ENCODE results near the gene IL10.

IL10 gene

DNA sequence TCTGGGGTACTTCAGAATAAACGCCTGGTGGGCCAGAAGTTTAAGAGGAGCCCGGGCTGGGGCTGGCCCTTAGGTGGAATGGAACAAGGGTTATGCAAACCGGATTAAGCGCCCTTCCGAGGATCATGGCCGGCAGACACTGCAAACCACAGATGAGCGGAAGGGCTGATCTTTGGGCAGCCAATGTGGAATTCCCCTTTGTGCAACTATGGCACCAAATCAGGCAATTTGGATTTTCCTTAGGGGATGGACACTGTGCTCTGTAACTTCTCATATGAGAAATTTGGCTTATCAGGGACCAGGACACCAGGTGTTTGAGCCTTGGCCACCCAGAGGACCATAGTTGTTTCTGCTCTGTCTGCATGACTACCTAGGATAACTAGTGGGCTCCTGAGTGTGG is 5.7 kb upstream of the IL10 start:
- no peak for DNase-seq (ENCODE audit: low read depth)
- H3K4me3 ChIP-seq (ENCODE audit: low read depth, low read length), result no peak overlapping the region
- TF ChIP-seq, protein P1, sequence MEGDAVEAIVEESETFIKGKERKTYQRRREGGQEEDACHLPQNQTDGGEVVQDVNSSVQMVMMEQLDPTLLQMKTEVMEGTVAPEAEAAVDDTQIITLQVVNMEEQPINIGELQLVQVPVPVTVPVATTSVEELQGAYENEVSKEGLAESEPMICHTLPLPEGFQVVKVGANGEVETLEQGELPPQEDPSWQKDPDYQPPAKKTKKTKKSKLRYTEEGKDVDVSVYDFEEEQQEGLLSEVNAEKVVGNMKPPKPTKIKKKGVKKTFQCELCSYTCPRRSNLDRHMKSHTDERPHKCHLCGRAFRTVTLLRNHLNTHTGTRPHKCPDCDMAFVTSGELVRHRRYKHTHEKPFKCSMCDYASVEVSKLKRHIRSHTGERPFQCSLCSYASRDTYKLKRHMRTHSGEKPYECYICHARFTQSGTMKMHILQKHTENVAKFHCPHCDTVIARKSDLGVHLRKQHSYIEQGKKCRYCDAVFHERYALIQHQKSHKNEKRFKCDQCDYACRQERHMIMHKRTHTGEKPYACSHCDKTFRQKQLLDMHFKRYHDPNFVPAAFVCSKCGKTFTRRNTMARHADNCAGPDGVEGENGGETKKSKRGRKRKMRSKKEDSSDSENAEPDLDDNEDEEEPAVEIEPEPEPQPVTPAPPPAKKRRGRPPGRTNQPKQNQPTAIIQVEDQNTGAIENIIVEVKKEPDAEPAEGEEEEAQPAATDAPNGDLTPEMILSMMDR (IDR thresholded peaks at IDR 0.05; ENCODE audit: control insufficient read depth, extremely low read depth, insufficient read depth), result no peak

DNA sequence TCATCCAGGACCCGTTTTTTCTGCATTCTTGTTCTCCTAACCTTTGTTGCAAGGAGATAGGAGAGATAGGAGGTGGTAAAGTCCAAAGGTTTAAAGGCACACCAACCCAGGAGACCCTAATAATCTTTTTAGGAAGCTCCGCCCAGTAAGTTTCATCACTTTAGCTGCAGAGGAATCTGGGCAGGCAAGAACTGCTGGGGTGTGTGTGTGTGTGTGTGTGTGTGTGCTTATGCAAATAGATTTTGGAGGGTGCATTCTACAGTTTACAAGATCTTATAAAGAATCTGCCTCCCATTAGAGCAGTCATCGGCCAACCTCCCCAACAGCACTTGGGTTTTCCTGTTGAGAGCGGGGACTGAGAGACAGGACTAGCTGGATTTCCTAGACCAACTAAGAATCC is 3.9 kb upstream of the IL10 start:
- TF ChIP-seq, protein P1 (IDR thresholded peaks at IDR 0.05; ENCODE audit: control insufficient read depth, extremely low read depth, insufficient read depth), result no peak
- peak; percentile 23 for DNase-seq (ENCODE audit: low read depth)
- no peak overlapping the region for H3K4me3 ChIP-seq (ENCODE audit: low read depth, low read length)

DNA sequence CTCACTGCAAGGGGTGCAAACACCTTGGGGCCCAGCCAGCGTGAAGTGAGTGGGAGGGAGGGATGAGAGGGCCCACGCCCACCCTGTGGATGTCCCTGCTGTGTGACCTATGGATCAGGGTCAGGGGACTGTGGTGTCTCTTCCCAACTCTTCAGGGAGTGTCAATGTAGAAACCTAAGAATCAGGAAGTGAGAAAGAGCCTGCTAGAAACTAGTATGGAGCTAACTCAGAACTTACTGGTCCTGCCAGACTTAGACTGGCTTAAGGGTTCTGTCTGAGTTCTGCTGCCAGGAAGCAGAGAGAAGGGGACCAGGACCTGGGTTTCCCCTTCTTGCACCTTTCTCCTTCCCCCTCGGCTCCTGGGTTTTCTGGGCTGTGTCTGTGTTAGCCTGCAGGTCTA is 1.8 kb upstream of the IL10 start:
- TF ChIP-seq, protein P1 (IDR thresholded peaks at IDR 0.05; ENCODE audit: control insufficient read depth, extremely low read depth, insufficient read depth), result no peak
- H3K4me3 ChIP-seq (ENCODE audit: low read depth, low read length), result no peak overlapping the region
- DNase-seq (ENCODE audit: low read depth), result no peak

DNA sequence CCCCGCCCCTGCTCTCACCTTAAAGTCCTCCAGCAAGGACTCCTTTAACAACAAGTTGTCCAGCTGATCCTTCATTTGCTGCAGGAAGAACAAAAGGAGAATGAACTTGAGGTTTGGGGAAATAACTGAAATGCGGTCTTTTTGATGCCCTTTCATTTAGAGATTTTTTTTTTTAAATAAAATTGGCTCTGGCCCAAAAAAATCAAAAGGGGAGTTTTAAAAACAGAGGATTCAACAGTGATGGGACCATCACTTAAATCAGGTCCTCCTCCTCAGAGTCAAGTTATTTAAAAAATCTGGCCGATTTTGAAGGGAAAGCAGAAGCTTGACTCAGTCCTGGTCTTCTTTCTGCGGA is 979 bp downstream of the IL10 start:
- no peak overlapping the region for H3K4me3 ChIP-seq (ENCODE audit: low read depth, low read length)
- DNase-seq (ENCODE audit: low read depth), result no peak
- TF ChIP-seq, protein P1 (IDR thresholded peaks at IDR 0.05; ENCODE audit: control insufficient read depth, extremely low read depth, insufficient read depth), result no peak

DNA sequence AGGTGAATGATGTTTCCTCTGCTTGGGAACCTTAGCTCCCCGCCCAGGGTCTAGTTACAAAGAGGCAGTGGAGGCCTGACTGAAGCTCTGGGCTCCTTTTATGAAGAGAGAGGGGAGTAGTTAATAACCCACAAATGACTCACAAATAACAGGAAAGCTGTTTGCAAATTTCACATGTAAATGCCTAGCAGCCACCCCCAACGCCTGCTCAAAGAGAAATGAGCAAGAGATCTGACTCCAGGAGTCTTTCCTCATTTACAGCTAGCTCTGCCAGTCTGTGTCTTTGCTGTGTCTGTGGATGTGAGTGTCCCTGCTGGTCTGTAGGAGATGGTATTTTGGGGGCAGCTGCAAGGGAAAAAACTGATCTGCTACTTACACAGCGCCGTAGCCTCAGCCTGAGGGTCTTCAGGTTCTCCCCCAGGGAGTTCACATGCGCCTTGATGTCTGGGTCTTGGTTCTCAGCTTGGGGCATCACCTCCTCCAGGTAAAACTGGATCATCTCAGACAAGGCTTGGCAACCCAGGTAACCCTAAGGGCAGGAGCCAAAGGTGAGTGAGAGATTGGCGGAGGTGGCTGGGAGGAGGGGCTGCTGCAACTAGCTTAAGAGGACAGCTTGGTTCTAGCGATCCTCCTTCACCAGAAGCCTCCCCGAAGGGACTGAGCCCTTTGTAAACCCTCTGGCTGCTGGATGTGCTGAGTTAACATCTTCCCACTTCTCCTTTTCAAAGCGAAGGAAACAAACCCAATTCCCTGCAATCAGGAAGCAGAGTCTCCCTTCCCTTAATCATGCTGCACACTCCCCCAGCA is 1.6 kb downstream of the IL10 start, which contains the start of gene IL19:
IL19 (plus strand) TSS at position 243 of the 807 bp plus-strand sequence. CDS start 65,890 bp downstream, outside the sequence.
- no peak for DNase-seq (ENCODE audit: low read depth)
- H3K4me3 ChIP-seq (ENCODE audit: low read depth, low read length), result no peak within 1 kb of the TSS
- TF ChIP-seq, protein P1 (IDR thresholded peaks at IDR 0.05; ENCODE audit: control insufficient read depth, extremely low read depth, insufficient read depth), result no peak

DNA sequence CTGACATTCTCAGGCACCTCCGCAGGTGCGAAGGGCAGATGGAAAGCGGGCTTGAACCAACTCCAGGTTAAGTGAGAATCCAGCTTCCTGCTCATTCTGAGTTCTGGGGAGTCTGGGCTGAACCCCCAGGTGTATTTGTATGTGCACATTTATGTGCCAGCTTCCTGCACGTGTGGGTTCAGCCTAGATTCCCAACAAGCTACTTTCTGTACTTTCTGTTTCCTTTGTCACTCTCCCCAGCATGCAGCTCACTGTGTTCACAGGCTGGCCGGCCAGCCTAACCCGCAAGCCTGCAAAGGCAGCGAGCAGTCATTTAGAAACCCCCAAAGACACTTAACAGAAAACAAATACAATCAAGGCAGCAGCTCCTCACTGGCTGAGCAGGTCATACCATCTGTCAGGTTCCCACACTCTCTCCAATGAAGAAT is 3.0 kb downstream of the IL10 start:
- H3K4me3 ChIP-seq (ENCODE audit: low read depth, low read length), result no peak overlapping the region
- no peak for DNase-seq (ENCODE audit: low read depth)
- TF ChIP-seq, protein P1 (IDR thresholded peaks at IDR 0.05; ENCODE audit: control insufficient read depth, extremely low read depth, insufficient read depth), result no peak
